HG03565 (cell line): ENCODE measurements around the gene CCDC50.

Source experiments
- ATAC-seq: cut with Tn5 transposase; IDR thresholded peaks from one replicate; pipeline ENCODE4 v1.9.1; 2021; ENCODE audit warnings: mild to moderate bottlenecking, moderate library complexity; ENCODE audit not compliant: unreplicated experiment

Gene CCDC50

DNA sequence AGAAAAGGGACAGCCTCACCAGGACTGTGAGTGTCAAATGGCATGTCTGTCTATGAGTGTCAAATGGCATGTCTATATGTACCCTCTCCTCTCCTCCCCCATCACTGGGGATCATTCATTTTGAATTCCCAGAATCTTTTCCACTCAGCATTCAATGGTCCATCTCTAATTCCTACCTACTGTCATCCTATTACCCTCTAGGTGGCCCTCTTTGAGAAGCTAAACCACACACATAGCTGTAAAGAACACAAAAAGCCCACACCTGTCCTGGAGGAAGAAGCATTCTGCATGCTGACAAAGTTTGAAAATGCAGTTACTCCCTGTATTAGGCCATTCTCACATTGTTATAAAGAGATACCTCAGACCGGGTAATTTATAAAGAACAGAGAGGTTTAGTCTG is 85.5 kb downstream of the CCDC50 start:
- no peak for ATAC-seq

DNA sequence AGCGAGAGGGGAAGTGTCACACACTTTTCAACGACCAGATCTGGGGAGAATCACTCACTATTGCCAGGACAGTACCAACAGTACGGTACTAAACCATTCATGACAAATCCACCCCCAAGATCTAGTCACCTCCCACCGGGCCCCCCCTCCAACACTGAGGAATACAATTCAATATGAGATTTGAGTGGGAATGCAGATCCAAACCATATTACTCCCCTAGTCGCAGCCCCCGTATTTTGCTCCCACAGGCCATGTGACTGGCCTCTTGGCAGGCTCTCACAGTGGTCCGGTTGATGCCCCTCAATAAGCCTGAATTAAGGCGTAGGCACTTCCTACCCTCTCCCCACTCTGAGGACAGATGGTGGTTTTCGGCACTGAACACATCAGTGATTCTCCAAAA is 86.4 kb downstream of the CCDC50 start:
- ATAC-seq = no peak

DNA sequence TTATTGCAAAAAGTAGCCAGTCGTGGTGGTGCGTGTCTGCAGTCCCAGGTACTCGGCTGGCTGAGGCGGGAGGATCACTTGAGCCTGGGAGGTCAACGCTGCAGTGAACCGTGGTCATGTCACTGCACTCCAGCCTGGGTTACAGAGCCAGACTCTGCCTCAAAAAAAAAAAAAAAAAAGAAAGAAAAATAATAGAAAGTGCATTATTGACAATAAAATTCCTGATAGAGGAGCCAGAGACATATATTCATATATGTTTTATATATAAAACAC is 88.2 kb downstream of the CCDC50 start:
- ATAC-seq = no peak

DNA sequence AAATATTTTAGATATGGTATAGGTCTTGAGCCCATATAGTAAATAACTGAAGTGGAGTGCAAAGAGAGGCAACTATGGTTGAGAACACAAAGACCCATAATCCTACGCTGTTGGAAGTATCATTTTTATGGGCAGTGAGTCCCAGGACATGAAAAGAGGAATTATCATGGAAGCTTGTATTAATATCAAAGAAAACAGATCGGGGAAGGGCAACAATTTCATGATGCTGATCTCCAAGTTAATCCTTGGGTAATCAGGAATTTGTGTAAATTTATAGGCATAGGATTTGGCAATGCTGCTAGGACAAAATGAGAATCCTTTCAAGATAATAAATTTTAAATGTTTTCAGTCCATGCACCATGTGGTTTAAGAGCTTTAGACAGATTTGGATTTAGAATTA is 91.6 kb downstream of the CCDC50 start:
- no peak for ATAC-seq

DNA sequence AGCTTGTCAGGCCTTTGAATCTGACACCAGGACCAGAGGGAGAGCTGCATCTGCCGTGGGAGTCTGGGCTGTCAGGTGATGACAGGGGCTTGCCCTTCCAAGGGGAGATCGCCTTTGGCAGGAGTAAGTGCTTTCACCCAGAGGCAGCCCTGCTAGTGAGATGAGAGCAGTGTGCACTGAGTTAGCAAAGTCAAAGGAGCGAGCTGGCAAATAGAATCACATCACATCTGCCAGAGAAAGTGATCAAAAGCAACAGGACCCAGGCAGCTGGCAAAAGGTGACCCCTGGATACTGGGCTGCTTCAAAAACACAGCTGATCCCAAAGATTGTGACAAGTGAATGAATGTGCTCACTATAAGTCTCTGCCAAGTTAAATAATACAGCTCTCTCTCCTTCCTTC is 95.7 kb downstream of the CCDC50 start:
- ATAC-seq = no peak

DNA sequence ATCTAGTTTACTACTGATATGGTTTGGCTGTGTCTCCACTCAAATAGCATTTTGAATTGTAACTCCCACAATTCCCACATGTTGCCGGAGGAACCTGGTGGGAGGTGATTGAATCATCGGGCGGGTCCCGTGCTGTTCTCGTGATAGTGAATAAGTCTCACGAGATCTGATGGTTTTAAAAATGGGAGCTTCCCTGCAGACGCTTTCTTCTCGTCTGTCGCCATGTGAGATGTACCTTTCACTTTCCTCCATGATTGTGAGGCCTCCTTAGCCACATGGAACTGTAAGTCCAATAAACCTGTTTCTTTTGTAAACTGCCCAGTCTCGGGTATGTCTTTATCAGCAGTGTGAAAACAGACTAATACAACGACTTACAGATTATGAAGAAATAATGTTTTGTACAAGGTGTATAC is 96.1 kb downstream of the CCDC50 start:
- no peak for ATAC-seq

DNA sequence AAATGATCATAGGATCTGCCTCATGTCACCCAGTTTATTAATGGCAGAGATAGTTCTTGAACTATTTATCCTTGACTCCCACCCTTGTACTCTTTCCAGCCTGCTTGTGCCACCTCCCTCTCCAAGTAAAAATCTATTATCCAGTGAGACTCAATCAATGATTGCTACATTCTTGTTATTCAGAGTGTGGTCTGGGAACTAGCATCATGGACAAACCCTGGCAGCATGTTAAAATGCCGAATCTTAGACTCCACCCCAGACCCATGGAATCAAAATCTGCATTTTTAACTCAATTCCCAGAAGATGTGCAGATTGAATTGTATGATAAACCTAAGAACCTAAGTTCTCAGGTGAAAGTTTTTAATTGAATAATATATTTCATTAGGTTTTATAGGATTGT is 97.1 kb downstream of the CCDC50 start:
- no peak for ATAC-seq

DNA sequence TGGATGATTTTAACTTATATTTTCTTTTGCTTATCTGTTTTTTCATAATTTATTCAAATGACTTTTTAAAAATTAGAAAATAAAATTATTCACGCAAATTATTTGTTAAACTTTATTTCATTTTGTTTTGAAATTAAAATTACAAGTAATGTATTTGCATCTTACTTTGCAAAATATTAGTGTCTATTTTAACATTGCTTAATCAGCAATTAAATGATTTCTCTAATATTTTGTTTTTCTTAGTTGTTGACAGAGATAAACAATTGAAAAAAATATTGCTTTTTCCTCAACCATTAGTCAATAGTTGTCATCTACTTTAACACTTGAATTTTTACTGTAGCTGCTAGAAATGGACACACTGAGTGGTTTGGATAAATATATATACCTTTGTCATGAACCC is 99.0 kb downstream of the CCDC50 start:
- no peak for ATAC-seq

DNA sequence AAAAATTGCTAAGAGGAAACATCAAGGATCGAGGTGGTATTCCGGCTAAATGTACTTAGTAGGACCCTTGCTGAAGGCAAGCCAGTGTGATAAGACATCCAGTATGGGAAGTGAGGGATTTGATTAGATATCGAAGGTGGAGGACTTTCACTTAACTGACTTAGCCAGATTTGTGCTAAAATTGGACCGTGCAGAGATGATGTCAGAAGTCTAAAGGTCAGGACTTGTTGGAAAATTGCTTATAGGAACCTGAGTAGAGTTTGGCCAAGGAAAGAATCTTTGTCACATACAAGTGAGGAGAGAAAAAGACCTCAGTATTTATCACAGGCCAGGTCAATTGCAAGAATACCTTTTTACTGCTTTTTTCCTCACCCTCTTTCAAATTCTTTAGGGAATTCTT is 100.9 kb downstream of the CCDC50 start:
- ATAC-seq = no peak

DNA sequence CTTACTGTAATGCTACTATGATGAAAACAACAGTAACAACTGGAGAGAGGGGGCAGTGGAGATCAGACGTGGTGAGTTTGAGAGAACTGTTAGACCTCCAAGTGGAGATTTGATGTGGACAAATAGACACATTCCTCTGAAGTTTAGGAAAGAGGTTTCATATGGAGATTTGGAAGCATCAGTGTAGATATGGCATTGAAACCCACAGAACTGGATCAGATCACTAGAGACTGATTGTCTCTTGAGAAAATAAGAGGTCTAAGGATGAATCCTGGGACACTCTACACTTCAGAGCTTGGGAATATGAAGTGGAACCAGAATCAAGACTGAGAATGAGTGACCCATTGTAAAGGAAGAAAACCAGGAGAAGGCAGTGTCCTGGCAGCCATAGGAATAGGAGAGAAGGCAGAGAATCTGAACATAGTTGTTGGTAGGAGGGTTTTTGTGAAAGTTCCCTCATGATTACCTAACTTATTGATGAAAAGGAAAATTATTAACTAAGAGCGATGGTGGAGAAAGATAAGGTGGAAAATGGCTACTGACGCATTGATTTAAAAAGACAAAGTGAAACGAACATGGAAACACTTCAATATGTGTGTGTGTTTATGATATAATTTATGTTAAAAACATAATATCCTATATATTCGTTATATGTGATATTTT is 102.1 kb downstream of the CCDC50 start:
- no peak for ATAC-seq

DNA sequence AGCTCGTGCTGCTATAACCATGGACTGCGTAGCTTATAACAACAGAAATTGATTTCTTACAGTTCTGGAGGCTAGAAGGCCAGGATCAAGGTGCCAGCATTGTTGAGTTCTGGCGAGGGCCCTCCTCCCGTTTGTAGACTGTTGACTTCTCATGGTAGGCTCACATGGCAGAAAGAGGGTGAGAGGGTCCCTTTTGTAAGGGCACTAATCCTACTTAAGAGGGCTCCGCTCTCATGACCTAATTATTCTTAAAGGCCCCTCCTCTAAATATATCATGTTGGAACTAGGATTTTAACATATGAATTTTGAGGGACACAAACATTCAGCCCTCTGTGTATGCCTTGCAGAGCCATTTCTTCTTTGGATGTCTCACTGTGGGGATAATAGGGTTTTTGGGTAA is 103.0 kb downstream of the CCDC50 start:
- no peak for ATAC-seq

DNA sequence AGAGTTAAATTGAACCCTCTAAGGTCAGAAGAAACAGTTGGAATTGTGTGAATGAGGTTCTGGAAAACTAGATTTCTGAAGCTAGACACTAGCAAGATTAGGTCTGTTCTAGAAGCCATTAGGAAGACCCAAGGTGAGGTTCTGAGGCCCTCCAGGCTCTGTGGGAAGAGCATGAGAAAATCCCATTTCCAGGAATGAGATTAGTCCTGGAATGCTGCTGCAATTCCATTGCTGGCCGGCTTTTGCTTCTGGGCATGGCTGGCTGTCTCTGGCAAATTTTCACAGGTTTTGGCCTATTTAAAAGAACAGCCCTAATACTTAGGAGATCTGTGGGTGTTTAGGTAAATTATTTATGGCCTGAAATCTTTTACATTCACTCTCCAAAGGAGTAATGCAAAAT is 104.8 kb downstream of the CCDC50 start:
- ATAC-seq = no peak

DNA sequence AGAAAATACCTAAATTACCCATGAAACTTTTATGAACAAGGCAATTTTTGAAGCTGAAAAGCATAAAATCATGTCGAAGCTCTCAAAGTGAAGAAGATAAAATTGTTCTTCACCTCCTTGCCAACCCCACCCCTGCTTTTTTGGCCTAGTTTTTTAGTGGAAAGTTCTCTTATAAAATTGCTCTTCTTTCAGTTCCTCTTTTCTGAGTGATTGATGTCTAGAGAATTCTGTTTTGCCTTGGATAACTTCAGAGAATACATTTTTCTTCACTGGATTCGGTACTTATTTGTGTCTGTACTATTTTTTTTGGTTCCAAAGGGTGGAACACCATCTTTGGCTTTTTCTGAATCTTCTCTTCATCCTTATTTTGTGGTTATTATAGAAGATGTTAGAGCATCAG is 106.8 kb downstream of the CCDC50 start:
- ATAC-seq = no peak

DNA sequence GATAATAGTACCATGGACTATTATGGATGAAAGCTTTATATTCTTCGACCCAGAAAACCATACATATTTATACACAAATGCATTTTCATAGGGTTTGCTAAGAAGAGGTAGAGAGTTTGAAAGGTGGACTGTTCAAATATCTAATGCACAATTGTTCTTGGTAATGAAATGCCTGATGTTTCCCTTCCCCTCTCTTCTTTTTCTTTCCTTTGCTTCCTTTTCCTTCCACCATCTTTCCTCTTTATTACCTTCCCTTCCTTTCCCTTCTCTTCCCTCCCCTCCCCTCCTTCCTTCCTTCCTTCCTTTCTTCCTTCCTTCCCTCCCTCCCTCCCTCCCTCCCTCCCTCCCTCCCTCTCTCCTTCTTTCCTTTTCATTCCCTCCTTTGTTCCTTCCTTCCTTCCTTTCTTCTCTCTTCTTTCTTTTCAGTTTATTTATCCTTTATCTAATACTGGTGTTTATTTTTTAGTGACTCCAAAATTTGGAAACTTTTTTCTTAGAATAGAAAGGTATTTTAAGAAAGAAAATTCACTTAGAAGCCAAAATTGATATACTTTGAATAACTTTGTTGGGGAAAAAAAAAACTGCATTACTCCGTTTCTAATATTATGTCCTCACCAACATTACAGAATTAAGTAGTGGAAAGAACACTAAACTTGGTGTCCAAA is 109.1 kb downstream of the CCDC50 start:
- no peak for ATAC-seq

DNA sequence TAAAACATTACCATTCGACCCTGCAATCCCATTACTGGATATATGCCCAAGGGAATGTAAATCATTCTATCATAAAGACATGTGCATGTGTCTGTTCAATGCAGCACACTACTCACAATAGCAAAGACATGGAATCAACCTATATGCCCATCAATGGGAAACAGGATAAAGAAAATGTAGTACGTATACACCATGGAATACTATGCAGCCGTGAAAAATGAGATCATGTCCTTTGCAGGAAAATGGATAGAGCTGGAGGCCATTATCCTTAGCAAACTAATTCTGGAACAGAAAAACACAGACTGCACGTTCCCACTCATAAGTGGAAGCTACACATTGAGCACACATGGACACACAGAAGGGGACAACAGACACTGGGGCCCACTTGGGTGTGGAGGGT is 111.3 kb downstream of the CCDC50 start:
- no peak for ATAC-seq

DNA sequence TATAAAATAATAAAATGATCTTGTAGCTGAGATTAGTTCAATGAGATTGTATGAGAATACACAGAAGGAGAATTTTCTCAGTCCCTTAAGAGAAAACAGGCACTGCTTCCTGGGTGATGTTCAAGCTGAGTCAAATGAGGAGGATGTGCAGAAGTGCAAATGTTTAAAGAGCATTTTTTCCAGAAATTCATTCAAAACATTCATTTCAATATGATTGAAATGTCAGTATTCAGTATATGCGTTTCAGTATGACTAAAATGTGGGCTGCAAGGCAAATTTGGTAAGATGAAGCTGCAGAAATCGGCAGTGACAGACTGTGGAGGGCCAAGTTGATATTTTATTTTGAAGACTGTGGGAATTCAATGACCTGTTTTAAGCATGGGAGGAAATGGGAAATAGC is 112.5 kb downstream of the CCDC50 start:
- ATAC-seq = no peak

DNA sequence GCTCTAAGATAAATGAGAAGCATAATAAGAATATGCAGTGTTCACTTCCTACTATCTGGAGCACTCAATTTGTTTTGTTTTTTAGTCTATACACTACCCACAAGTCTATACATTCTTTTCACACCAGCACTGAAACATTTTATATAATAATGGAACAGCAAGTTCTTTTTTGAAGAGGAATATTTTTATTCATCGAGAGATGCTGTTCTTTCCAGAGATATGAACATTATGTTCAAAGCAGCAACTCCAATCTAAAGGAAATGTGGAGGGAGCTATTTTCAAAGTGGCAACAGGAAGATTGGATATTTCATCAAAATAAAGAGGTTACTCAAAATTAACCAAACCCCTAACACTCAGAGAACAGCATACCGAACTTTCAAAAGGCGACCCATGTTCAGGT is 115.4 kb downstream of the CCDC50 start:
- ATAC-seq = no peak
